HG03066 (cell line): ENCODE results near the gene TBC1D22A.

Source experiments
- ATAC-seq: cut with Tn5 transposase; IDR thresholded peaks from one replicate; pipeline ENCODE4 v1.9.1; 2021; ENCODE audit warnings: low read depth; ENCODE audit not compliant: unreplicated experiment

The TBC1D22A gene

GRCh38 chr22:47034076-47034808, 271.8 kb downstream of the TBC1D22A start:
- ATAC-seq: no peak

- ATAC-seq: no peak
These were observed 272.5 kb downstream of the TBC1D22A start for GRCh38 chr22:47034905-47035419.

GRCh38 chr22:47035425-47035881, 273.0 kb downstream of the TBC1D22A start:
- ATAC-seq: no peak

GRCh38 chr22:47036352-47036751, 273.9 kb downstream of the TBC1D22A start:
- no peak for ATAC-seq

GRCh38 chr22:47036936-47037485, 274.6 kb downstream of the TBC1D22A start:
- ATAC-seq: no peak

- ATAC-seq: no peak
These were observed 275.9 kb downstream of the TBC1D22A start for GRCh38 chr22:47038206-47038835.

GRCh38 chr22:47039356-47039755, 276.9 kb downstream of the TBC1D22A start:
- no peak for ATAC-seq

- ATAC-seq: no peak
These were observed 278.2 kb downstream of the TBC1D22A start for GRCh38 chr22:47040486-47041270.

GRCh38 chr22:47041271-47042115, 279.0 kb downstream of the TBC1D22A start:
- no peak for ATAC-seq

- ATAC-seq: no peak
These were observed 279.8 kb downstream of the TBC1D22A start for GRCh38 chr22:47042116-47042825.

- ATAC-seq: no peak
These were observed 280.5 kb downstream of the TBC1D22A start for GRCh38 chr22:47042861-47043496.

- no peak for ATAC-seq
These were observed 281.6 kb downstream of the TBC1D22A start for GRCh38 chr22:47043835-47044721.

GRCh38 chr22:47044722-47045535, 282.5 kb downstream of the TBC1D22A start:
- no peak for ATAC-seq

GRCh38 chr22:47045691-47046410, 283.4 kb downstream of the TBC1D22A start:
- ATAC-seq: no peak

GRCh38 chr22:47046411-47047065, 284.1 kb downstream of the TBC1D22A start:
- ATAC-seq: no peak
